ENCODE measurements around the gene MAGEA3. TPM values are rescaled to one million over a fixed set of nuclear protein-coding genes. Genes with fewer than 3 reads are reported as not detected.

The MAGEA3 gene
- total RNA-seq, 1 experiment from 2014 or later = not detected

GRCh38 chrX:152663086-152663485 is 35.5 kb upstream of the MAGEA3 start:
- no peaks in the 10 kb centered on the region for H4K20me1 ChIP-seq (ENCODE audit: control insufficient read depth, insufficient read depth, insufficient read length)
- no peak overlapping the region for H4K5ac ChIP-seq (ENCODE audit: insufficient read length, low read depth, low read length)
- no peak overlapping the region for H3K4ac ChIP-seq (ENCODE audit: low read depth, low read length)
- no peaks in the 10 kb centered on the region for H3K4me1 ChIP-seq (ENCODE audit: insufficient read depth, low read length)
- WGBS (ENCODE audit: extremely low coverage, insufficient read length, low lambda C conversion rate) = no CpG with 5 or more reads among the region's 4 CpGs
- no peak for DNase-seq
- no peak overlapping the region for H3T11ph ChIP-seq (ENCODE audit: low read length)
- no peak overlapping the region for H3K14ac ChIP-seq (ENCODE audit: insufficient read depth, low read length)
- no peak overlapping the region for H3K23ac ChIP-seq (ENCODE audit: insufficient read length, low read depth, low read length)
- H3K23me2 ChIP-seq (ENCODE audit: insufficient read length, low read depth, low read length, poor library complexity, severe bottlenecking) = no peaks in the 10 kb centered on the region
- H2BK12ac ChIP-seq (ENCODE audit: insufficient read length, low read depth, low read length) = no peak overlapping the region
- H3K4me2 ChIP-seq (ENCODE audit: insufficient read depth, insufficient read length, low read length) = no peak overlapping the region
- H3K27me3 Mint-ChIP-seq (ENCODE audit: low read depth) = peaks cover 9% of the 10 kb centered on the region; the same call in 1 of the 2 replicates
- no peak overlapping the region for H3K27ac Mint-ChIP-seq
- no peak overlapping the region for H2AK5ac ChIP-seq (ENCODE audit: insufficient read length, low read length)
- H4K8ac ChIP-seq (replicated peaks; ENCODE audit: insufficient read length, low read depth, low read length) = no peak overlapping the region
- TF ChIP-seq, protein P1, sequence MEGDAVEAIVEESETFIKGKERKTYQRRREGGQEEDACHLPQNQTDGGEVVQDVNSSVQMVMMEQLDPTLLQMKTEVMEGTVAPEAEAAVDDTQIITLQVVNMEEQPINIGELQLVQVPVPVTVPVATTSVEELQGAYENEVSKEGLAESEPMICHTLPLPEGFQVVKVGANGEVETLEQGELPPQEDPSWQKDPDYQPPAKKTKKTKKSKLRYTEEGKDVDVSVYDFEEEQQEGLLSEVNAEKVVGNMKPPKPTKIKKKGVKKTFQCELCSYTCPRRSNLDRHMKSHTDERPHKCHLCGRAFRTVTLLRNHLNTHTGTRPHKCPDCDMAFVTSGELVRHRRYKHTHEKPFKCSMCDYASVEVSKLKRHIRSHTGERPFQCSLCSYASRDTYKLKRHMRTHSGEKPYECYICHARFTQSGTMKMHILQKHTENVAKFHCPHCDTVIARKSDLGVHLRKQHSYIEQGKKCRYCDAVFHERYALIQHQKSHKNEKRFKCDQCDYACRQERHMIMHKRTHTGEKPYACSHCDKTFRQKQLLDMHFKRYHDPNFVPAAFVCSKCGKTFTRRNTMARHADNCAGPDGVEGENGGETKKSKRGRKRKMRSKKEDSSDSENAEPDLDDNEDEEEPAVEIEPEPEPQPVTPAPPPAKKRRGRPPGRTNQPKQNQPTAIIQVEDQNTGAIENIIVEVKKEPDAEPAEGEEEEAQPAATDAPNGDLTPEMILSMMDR (conservative IDR thresholded peaks at IDR 0.05) = no peak
- no peak overlapping the region for H3K18ac ChIP-seq (ENCODE audit: insufficient read length, low read depth, low read length)
- no peak overlapping the region for H2BK15ac ChIP-seq (ENCODE audit: low read depth, low read length)
- H2BK5ac ChIP-seq (ENCODE audit: insufficient read length, low read length) = no peak overlapping the region
- no peaks in the 10 kb centered on the region for H3K27me3 ChIP-seq (ENCODE audit: insufficient read depth, low read length)
- no peak overlapping the region for H2BK120ac ChIP-seq (ENCODE audit: low read depth, low read length, poor library complexity, severe bottlenecking)
- peaks cover 0 to 3% (median 0%) of the 10 kb centered on the region in 3 experiments; a peak in 2 of 7 replicates for H3K36me3 Mint-ChIP-seq (ENCODE audit: insufficient read depth in 1 of 3, low read depth in 3 of 3)
- H3K79me2 ChIP-seq (ENCODE audit: insufficient read depth, low read length) = no peaks in the 10 kb centered on the region
- no peak overlapping the region for H4K91ac ChIP-seq (ENCODE audit: insufficient read length, low read depth, low read length)
- no peak overlapping the region for H3K56ac ChIP-seq (ENCODE audit: insufficient read length, low read depth, low read length)
- no peak overlapping the region for H2BK20ac ChIP-seq (ENCODE audit: low read depth, low read length, poor library complexity, severe bottlenecking)
- no peak overlapping the region for H2AFZ ChIP-seq (ENCODE audit: low read length)
- H3K9me3 Mint-ChIP-seq = peaks cover 57 to 59% of the 10 kb centered on the region in 2 experiments
- H3K79me1 ChIP-seq (ENCODE audit: insufficient read depth, low read depth, low read length, poor library complexity, severe bottlenecking) = no peaks in the 10 kb centered on the region
- H3K9ac ChIP-seq (ENCODE audit: extremely low read depth, insufficient read length, low read length) = no peak overlapping the region
- no peaks in the 10 kb centered on the region for H3K4me1 Mint-ChIP-seq
- no peak overlapping the region for H3K4me3 Mint-ChIP-seq
- H3K9me3 ChIP-seq (ENCODE audit: control insufficient read depth, low read depth, low read length) = peaks cover 14% of the 10 kb centered on the region
- H3K27ac ChIP-seq (ENCODE audit: insufficient read length, low read depth, low read length) = no peak overlapping the region
